Neural cell (in vitro differentiated cells): ENCODE data around the gene RMP24.
"Not testable (repeated sequence)": the region's sequence is repeated elsewhere in the genome, so short reads cannot be mapped to it uniquely, and the experiment has no call there.

Experiments used
- CTCF ChIP-seq: fragments of 450-650 bp; IDR thresholded peaks from 2 replicates; pipeline ENCODE4 v1.5.1; 2014; ENCODE audit warnings: antibody characterized with exemption, mild to moderate bottlenecking, moderate library complexity; ENCODE audit not compliant: poor library complexity, severe bottlenecking
- EZH2 ChIP-seq: fragments of 200-600, 300-800 bp; shearing (Covaris generic), sonication (generic); IDR thresholded peaks from 2 replicates; pipeline ENCODE4 v1.6.1; 2014; ENCODE audit warnings: antibody characterized with exemption, low read length, borderline replicate concordance, mild to moderate bottlenecking; ENCODE audit not compliant: insufficient read depth, poor library complexity, severe bottlenecking
- MXI1 ChIP-seq: fragments of 450-650 bp; conservative IDR thresholded peaks from 2 replicates; pipeline ENCODE4 v1.6.1; 2014; ENCODE audit warnings: antibody characterized with exemption, mild to moderate bottlenecking; ENCODE audit not compliant: poor library complexity, severe bottlenecking
- RAD21 ChIP-seq: fragments of 450-650 bp; conservative IDR thresholded peaks from 2 replicates; pipeline ENCODE4 v1.6.1; 2014; ENCODE audit warnings: antibody characterized with exemption, mild to moderate bottlenecking, moderate library complexity
- REST ChIP-seq: IDR thresholded peaks from 2 replicates; pipeline ENCODE4 v1.6.1; 2012; ENCODE audit warnings: borderline replicate concordance

GRCh38 chr18:36024241-36024640 is 51.8 kb downstream of the RMP24 start:
- not testable (repeated sequence) for TF ChIP-seq EZH2, MXI1, CTCF, RAD21, REST
